PC-9 (cell line): ENCODE results near the gene NPEPL1. TPM values are rescaled to one million over a fixed set of nuclear protein-coding genes. Genes with fewer than 3 reads are reported as not detected.
"Not testable (repeated sequence)": the region's sequence is repeated elsewhere in the genome, so short reads cannot be mapped to it uniquely, and the experiment has no call there.

Experiments used
- BruUV-seq: library from RNA; stranded (reverse); fragments of 400-500 nt; replicated peaks from 2 replicates; lab custom pipeline; 2021; lab: Mats Ljungman, UMichigan
- CTCF ChIA-PET: fragments of 300-600 bp; sonication (Branson Sonifier 250); formaldehyde crosslinking; loops from one replicate; lab custom pipeline; 2022; ENCODE audit warnings: antibody characterized with exemption; lab: Charles Lee
- POLR2A ChIA-PET: fragments of 300-600 bp; sonication (Branson Sonifier 250); formaldehyde crosslinking; loops from one replicate; lab custom pipeline; 2022; ENCODE audit warnings: antibody characterized with exemption; ENCODE audit not compliant: unreplicated experiment; lab: Charles Lee
- DNase-seq, 2 experiments: peaks; one replicate each; pipeline versions ENCODE4 v3.0.0 to v3.0.0-alpha.2; 2015 to 2022; ENCODE audit warnings: mixed read lengths in 1 of 2
- H2AFZ ChIP-seq: fragments of 200-600 bp; sonication (generic); 2 replicates; pipeline ENCODE4 v1.8.1; 2017; ENCODE audit warnings: antibody characterized with exemption
- H3F3A ChIP-seq: fragments of 200-600 bp; sonication (generic); 2 replicates; pipeline ENCODE4 v1.8.1; 2017; ENCODE audit warnings: antibody characterized with exemption, mild to moderate bottlenecking, low read depth; ENCODE audit not compliant: insufficient read depth
- H3K27ac ChIP-seq: fragments of 200-600 bp; sonication (generic); 2 replicates; pipeline ENCODE4 v1.6.1; 2016; ENCODE audit warnings: mixed run types
- H3K27me3 ChIP-seq: fragments of 200-600 bp; sonication (generic); 2 replicates; pipeline ENCODE4 v1.6.1; 2016; ENCODE audit warnings: low read depth, mixed run types; ENCODE audit not compliant: insufficient read depth
- H3K36me3 ChIP-seq: fragments of 200-600 bp; sonication (generic); 2 replicates; pipeline ENCODE4 v1.6.1; 2016; ENCODE audit warnings: low read depth, mixed run types
- H3K4me1 ChIP-seq: fragments of 200-600 bp; sonication (generic); replicated peaks from 2 replicates; pipeline ENCODE4 v1.6.1; 2016; ENCODE audit warnings: mixed run types; ENCODE audit not compliant: insufficient read depth
- H3K4me2 ChIP-seq: fragments of 200-600 bp; sonication (generic); 2 replicates; pipeline ENCODE4 v1.6.1; 2017; ENCODE audit warnings: mixed run types
- H3K4me3 ChIP-seq: fragments of 200-600 bp; sonication (generic); 2 replicates; pipeline ENCODE4 v1.6.1; 2016; ENCODE audit warnings: mixed run types
- H3K79me2 ChIP-seq: fragments of 200-600 bp; sonication (generic); 2 replicates; pipeline ENCODE4 v1.6.1; 2017; ENCODE audit warnings: low read depth, mixed run types
- H3K9me2 ChIP-seq: fragments of 200-600 bp; sonication (generic); 2 replicates; pipeline ENCODE4 v1.8.1; 2017; ENCODE audit warnings: mild to moderate bottlenecking; ENCODE audit not compliant: insufficient read depth
- H3K9me3 ChIP-seq: fragments of 200-600 bp; sonication (generic); 2 replicates; pipeline ENCODE4 v1.8.1; 2016; ENCODE audit warnings: low read depth; ENCODE audit not compliant: insufficient read depth
- H4K20me1 ChIP-seq: fragments of 200-600 bp; sonication (generic); 2 replicates; pipeline ENCODE4 v1.8.1; 2017; ENCODE audit not compliant: insufficient read depth
- CTCF ChIP-seq: fragments of 200-600 bp; sonication (generic); conservative IDR thresholded peaks from 2 replicates; pipeline ENCODE4 v1.6.1; 2017; ENCODE audit warnings: mixed run types, antibody characterized with exemption, mild to moderate bottlenecking, moderate library complexity
- EZH2 ChIP-seq: fragments of 200-600 bp; sonication (generic); IDR thresholded peaks from 2 replicates; pipeline ENCODE4 v1.8.0; 2017; ENCODE audit warnings: antibody characterized with exemption, low read depth
- intact Hi-C: fragments of 100-400 bp; cut with micrococcal nuclease; formaldehyde crosslinking; loops from one replicate; pipeline ENCODE4 v1.10.0; 2022; ENCODE audit not compliant: unreplicated experiment
- total RNA-seq: library from RNA; stranded (reverse); gene quantifications from 2 replicates; pipeline ENCODE4 v1.2.3, GENCODE V29; 2021

Gene NPEPL1
- total RNA-seq, 1 experiment from 2014 or later: 24.0 TPM

GRCh38 chr20:58647796-58648501 lies 44.7 kb upstream of the NPEPL1 start:
- no peak overlapping the region for H3K4me3 ChIP-seq
- ChIA-PET POLR2A (no interaction called here), CTCF (interaction anchor here (0.7 kb wide), 1 partner anchor 522 kb away, joined by 3 read pairs; no protein-coding TSS in a partner anchor)
- H3K9me3 ChIP-seq: no peaks in the 10 kb centered on the region
- no peak overlapping the region for H3K4me2 ChIP-seq
- no peak for DNase-seq
- H3K4me1 ChIP-seq: peaks cover 22% of the 10 kb centered on the region
- no peak overlapping the region for H2AFZ ChIP-seq
- intact Hi-C loops: no loop called here
- no TSS peak for BruUV-seq
- H3K27me3 ChIP-seq: no peaks in the 10 kb centered on the region
- no peaks in the 10 kb centered on the region for H3K36me3 ChIP-seq
- H3K9me2 ChIP-seq: no peaks in the 10 kb centered on the region
- TF ChIP-seq CTCF: no peak
- no peak overlapping the region for H3K27ac ChIP-seq
- H4K20me1 ChIP-seq: peaks cover 3% of the 10 kb centered on the region; the same call in 1 of the 2 replicates
- peaks cover 19% of the 10 kb centered on the region for H3K79me2 ChIP-seq
- peaks cover 9% of the 10 kb centered on the region; the same call in 1 of the 2 replicates for H3F3A ChIP-seq

- H3K27me3 ChIP-seq, H4K20me1 ChIP-seq, H3K4me2 ChIP-seq, H3F3A ChIP-seq, H3K9me3 ChIP-seq, DNase-seq, H2AFZ ChIP-seq, POLR2A ChIA-PET, intact Hi-C loops, H3K27ac ChIP-seq, H3K36me3 ChIP-seq, BruUV-seq, H3K4me3 ChIP-seq, H3K9me2 ChIP-seq: not testable (repeated sequence)
- peaks cover 24% of the 10 kb centered on the region for H3K79me2 ChIP-seq
- peaks cover 27% of the 10 kb centered on the region for H3K4me1 ChIP-seq
- CTCF ChIA-PET: interaction anchor here (0.7 kb wide), 1 partner anchor 522 kb away, joined by 3 read pairs; no protein-coding TSS in a partner anchor
Measured at GRCh38 chr20:58648502-58648825, 44.1 kb upstream of the NPEPL1 start.

- no peaks in the 10 kb centered on the region for H3K9me3 ChIP-seq
- peaks cover 37% of the 10 kb centered on the region for H3K4me1 ChIP-seq
- peak overlapping the region; percentile 83 for H3K4me2 ChIP-seq
- H3K4me3 ChIP-seq: peak overlapping the region; percentile 95; the same call in 1 of the 2 replicates
- H3K9me2 ChIP-seq: no peaks in the 10 kb centered on the region
- H3K27ac ChIP-seq: no peak overlapping the region
- H3K79me2 ChIP-seq: peaks cover 35% of the 10 kb centered on the region
- no peaks in the 10 kb centered on the region for H3K27me3 ChIP-seq
- peaks cover 9% of the 10 kb centered on the region; the same call in 1 of the 2 replicates for H3F3A ChIP-seq
- intact Hi-C loops: loop anchor here (1.0 to 10.0 kb wide), 5 partner anchors 38 to 412 kb away; partner anchors contain the start of genes GNAS and GNAS-AS1
- ChIA-PET POLR2A (no interaction called here), CTCF (interaction anchor here (0.6 kb wide), 1 partner anchor 308 kb away, joined by 9 read pairs; no protein-coding TSS in a partner anchor)
- H4K20me1 ChIP-seq: peaks cover 10% of the 10 kb centered on the region; the same call in 1 of the 2 replicates
- peak overlapping the region; percentile 89; the same call in 1 of the 2 replicates for H2AFZ ChIP-seq
- no peak for TF ChIP-seq CTCF
- no peak for TF ChIP-seq EZH2
- H3K36me3 ChIP-seq: peaks cover 5% of the 10 kb centered on the region; the same call in 1 of the 2 replicates
- BruUV-seq: no TSS peak
- no peak for DNase-seq
Measured at GRCh38 chr20:58649288-58650180, 43.1 kb upstream of the NPEPL1 start.
